SKM-1 treated with dmso at 0.1 percent for 144 hours (cell line): ENCODE results near the gene PBRM1.

ENCODE experiments used
- DNase-seq: peaks from one replicate; lab custom pipeline; 2025; ENCODE audit not compliant: unreplicated experiment; lab: John Stamatoyannopoulos, UW

PBRM1 gene

GRCh38 chr3:52670621-52671521 lies 14.8 kb downstream of the PBRM1 start:
- DNase-seq = peak; percentile 94

GRCh38 chr3:52663098-52663497 lies 22.6 kb downstream of the PBRM1 start:
- no peak for DNase-seq

GRCh38 chr3:52660046-52660445 lies 25.7 kb downstream of the PBRM1 start:
- DNase-seq = no peak

GRCh38 chr3:52655895-52656294 lies 29.8 kb downstream of the PBRM1 start:
- no peak for DNase-seq

- DNase-seq = no peak
Observed at GRCh38 chr3:52651592-52651991, 34.1 kb downstream of the PBRM1 start.

- no peak for DNase-seq
Observed at GRCh38 chr3:52650439-52650838, 35.3 kb downstream of the PBRM1 start.

- DNase-seq = no peak
Observed at GRCh38 chr3:52649461-52650210, 36.1 kb downstream of the PBRM1 start.

- DNase-seq = no peak
Observed at GRCh38 chr3:52645549-52645948, 40.2 kb downstream of the PBRM1 start.

GRCh38 chr3:52636673-52637072 lies 49.0 kb downstream of the PBRM1 start:
- no peak for DNase-seq

- no peak for DNase-seq
Observed at GRCh38 chr3:52633786-52634185, 51.9 kb downstream of the PBRM1 start.

GRCh38 chr3:52625041-52625440 lies 60.7 kb downstream of the PBRM1 start:
- DNase-seq = no peak

GRCh38 chr3:52623234-52623792 lies 62.4 kb downstream of the PBRM1 start:
- DNase-seq = no peak

GRCh38 chr3:52620580-52620979 lies 65.1 kb downstream of the PBRM1 start:
- no peak for DNase-seq

- no peak for DNase-seq
Observed at GRCh38 chr3:52615166-52615565, 70.5 kb downstream of the PBRM1 start.

- no peak for DNase-seq
Observed at GRCh38 chr3:52614689-52615088, 71.0 kb downstream of the PBRM1 start.

GRCh38 chr3:52609316-52609815 lies 76.3 kb downstream of the PBRM1 start:
- DNase-seq = no peak

- DNase-seq = no peak
Observed at GRCh38 chr3:52608337-52608736, 77.4 kb downstream of the PBRM1 start.

- no peak for DNase-seq
Observed at GRCh38 chr3:52606373-52607085, 79.2 kb downstream of the PBRM1 start.

- DNase-seq = no peak
Observed at GRCh38 chr3:52600258-52600657, 85.5 kb downstream of the PBRM1 start.

GRCh38 chr3:52596658-52597265 lies 89.0 kb downstream of the PBRM1 start:
- no peak for DNase-seq

- no peak for DNase-seq
Observed at GRCh38 chr3:52593103-52593502, 92.6 kb downstream of the PBRM1 start.
